ENCODE measurements around the gene JAKMIP2. TPM values are rescaled to one million over a fixed set of nuclear protein-coding genes. Genes with fewer than 3 reads are reported as not detected.

The JAKMIP2 gene
- total and polyA plus RNA-seq, 10 of the 15 experiments (the other 5 are each of a cell fraction or from before 2014, with no cell fraction given), result 0.51 to 1.8 (median 0.89) TPM

- no peak for TF ChIP-seq FOXM1 (IDR thresholded peaks at IDR 0.05; ENCODE audit: low read depth, low read length)
- no peak for TF ChIP-seq TCF7 (IDR thresholded peaks at IDR 0.05; ENCODE audit: borderline replicate concordance)
- no peak for TF ChIP-seq SKIL (IDR thresholded peaks at IDR 0.05; ENCODE audit: low read depth, poor library complexity, severe bottlenecking)
- TF ChIP-seq SPI1 (IDR thresholded peaks at IDR 0.05; ENCODE audit: borderline replicate concordance, insufficient read depth, low read depth, low read length), result no peak
- TF ChIP-seq ATF2 (IDR thresholded peaks at IDR 0.05; ENCODE audit: low read length), result no peak
These were observed 180.9 kb downstream of the JAKMIP2 start (continued) for GRCh38 chr5:147601652-147602051.

- ChIA-PET CTCF (no interaction called here), RAD21 (ENCODE audit: unreplicated experiment) (no interaction called here), SMC1A (ENCODE audit: uncharacterized antibody, unreplicated experiment) (no interaction called here), POLR2A (no interaction called here)
- BruUV-seq (replicated peaks), result no TSS peak
- no peak overlapping the region for H3K9ac ChIP-seq (ENCODE audit: control insufficient read depth, insufficient read depth, low read length)
- FAIRE-seq (no peak), DNase-seq (ENCODE audit: low read depth, low spot score) (no peak), ATAC-seq (no peak)
- no peaks in the 10 kb centered on the region for H3K36me3 ChIP-seq (ENCODE audit: control insufficient read depth in 2 of 2, insufficient read depth in 2 of 2, low read length in 1 of 2)
- WGBS (ENCODE audit: insufficient coverage, insufficient replicate concordance, low lambda C conversion rate, missing lambda C conversion rate), result 5% methylated on average over 1 of the region's 1 CpG
- H3K27me3 ChIP-seq (replicated peaks in 1 of 2; ENCODE audit: control insufficient read depth in 2 of 2, insufficient read depth in 2 of 2, low read length in 1 of 2), result no peaks in the 10 kb centered on the region; a peak in 1 of 4 replicates
- no peaks in the 10 kb centered on the region for H4K20me1 ChIP-seq (ENCODE audit: control insufficient read depth, insufficient read depth)
- intact Hi-C loops (cut with micrococcal nuclease; ENCODE audit: unreplicated experiment), result no loop called here
- no peaks in the 10 kb centered on the region for H3K4me1 ChIP-seq (ENCODE audit: control insufficient read depth, insufficient read depth, low read length)
- H3K27ac ChIP-seq (ENCODE audit: control insufficient read depth, insufficient read depth), result no peak overlapping the region
- TF ChIP-seq TCF7 (IDR thresholded peaks at IDR 0.05; ENCODE audit: borderline replicate concordance) (no peak), TARDBP (IDR thresholded peaks at IDR 0.05; ENCODE audit: borderline replicate concordance) (no peak), NFYA (IDR thresholded peaks at IDR 0.05; ENCODE audit: borderline replicate concordance, low read depth, low read length) (no peak), ZNF384 (IDR thresholded peaks at IDR 0.05; ENCODE audit: borderline replicate concordance, low read depth, low read length) (no peak), PAX5 (IDR thresholded peaks at IDR 0.05; ENCODE audit: borderline replicate concordance, low read depth, low read length) (no peak), ZBTB33 (IDR thresholded peaks at IDR 0.05) (no peak), SMC3 (IDR thresholded peaks at IDR 0.05; ENCODE audit: borderline replicate concordance, low read length) (no peak), MLLT1 (IDR thresholded peaks at IDR 0.05) (no peak), SMARCA5 (IDR thresholded peaks at IDR 0.05) (no peak), EGR1 (IDR thresholded peaks at IDR 0.05; ENCODE audit: borderline replicate concordance in 1 of 2, low read depth in 2 of 2, low read length in 2 of 2) (no peak), STAT3 (IDR thresholded peaks at IDR 0.05; ENCODE audit: low read depth, low read length) (no peak)
- H2AFZ ChIP-seq (ENCODE audit: control insufficient read depth, low read depth, low read length), result no peak overlapping the region
- H3K4me2 ChIP-seq (ENCODE audit: control insufficient read depth, insufficient read depth), result no peak overlapping the region
- no peaks in the 10 kb centered on the region for H3K9me3 ChIP-seq (replicated peaks; ENCODE audit: control insufficient read depth, insufficient read depth, low read length)
- in situ Hi-C loops (cut with MboI), result no loop called here
- H3K79me2 ChIP-seq (ENCODE audit: control insufficient read depth, insufficient read depth, low read length), result no peaks in the 10 kb centered on the region
- no peak overlapping the region for H3K4me3 ChIP-seq
These were observed 191.4 kb downstream of the JAKMIP2 start for GRCh38 chr5:147591120-147591519.

All from GM12878 (cell line).